Neural cell (in vitro differentiated cells): ENCODE results near the gene ADORA2B. TPM values are rescaled to one million over a fixed set of nuclear protein-coding genes. Genes with fewer than 3 reads are reported as not detected.

ENCODE experiments used
- H2AFZ ChIP-seq: fragments of 200-600, 300-800 bp; sonication (generic), shearing (Covaris generic); 2 replicates; pipeline ENCODE4 v1.6.0; 2014; ENCODE audit warnings: low read depth, mild to moderate bottlenecking, antibody characterized with exemption, low read length, moderate library complexity
- H3F3A ChIP-seq: fragments of 200-600 bp; shearing (Covaris generic); 2 replicates; pipeline ENCODE4 v1.6.1; 2016; ENCODE audit warnings: mild to moderate bottlenecking, moderate library complexity, mixed read lengths, antibody characterized with exemption, low read length; ENCODE audit not compliant: insufficient read depth, poor library complexity, severe bottlenecking
- H3K27ac ChIP-seq: fragments of 200-600, 300-800 bp; sonication (generic), shearing (Covaris generic); 2 replicates; pipeline ENCODE4 v1.5.1; 2014; ENCODE audit warnings: mild to moderate bottlenecking, low read length, moderate library complexity
- H3K27me3 ChIP-seq: fragments of 300-800, 200-600 bp; sonication (generic), shearing (Covaris generic); 2 replicates; pipeline ENCODE4 v1.6.0; 2014; ENCODE audit warnings: mild to moderate bottlenecking, low read depth, low read length, moderate library complexity; ENCODE audit not compliant: insufficient read depth
- H3K36me3 ChIP-seq: fragments of 300-800, 200-600 bp; sonication (generic), shearing (Covaris generic); 2 replicates; pipeline ENCODE4 v1.5.1; 2014; ENCODE audit warnings: mild to moderate bottlenecking, antibody characterized with exemption, low read length, moderate library complexity; ENCODE audit not compliant: insufficient read depth
- H3K4me2 ChIP-seq: fragments of 300-800, 200-600 bp; sonication (generic), shearing (Covaris generic); 2 replicates; pipeline ENCODE4 v1.6.0; 2014; ENCODE audit warnings: mild to moderate bottlenecking, low read length
- H3K4me3 ChIP-seq: fragments of 300-800, 200-600 bp; sonication (generic), shearing (Covaris generic); 2 replicates; pipeline ENCODE4 v1.5.1; 2014; ENCODE audit warnings: mild to moderate bottlenecking, low read length, moderate library complexity
- H3K79me2 ChIP-seq: fragments of 200-600 bp; shearing (Covaris generic); replicated peaks from 2 replicates; pipeline ENCODE4 v1.6.0; 2014; ENCODE audit warnings: mild to moderate bottlenecking, low read length, moderate library complexity; ENCODE audit not compliant: insufficient read depth
- H3K9ac ChIP-seq: fragments of 300-800, 200-600 bp; sonication (generic), shearing (Covaris generic); 2 replicates; pipeline ENCODE4 v1.6.1; 2016; ENCODE audit warnings: mild to moderate bottlenecking, low read length, mixed read lengths
- H3K9me2 ChIP-seq: fragments of 200-600 bp; shearing (Covaris generic); 2 replicates; pipeline ENCODE4 v1.6.1; 2016; ENCODE audit warnings: mild to moderate bottlenecking, low read length, mixed read lengths; ENCODE audit not compliant: insufficient read depth
- H3K9me3 ChIP-seq: fragments of 200-600, 300-800 bp; sonication (generic), shearing (Covaris generic); 2 replicates; pipeline ENCODE4 v1.6.1; 2016; ENCODE audit warnings: mild to moderate bottlenecking, mixed run types, low read length, moderate library complexity, mixed read lengths
- H4K20me1 ChIP-seq: fragments of 200-600 bp; shearing (Covaris generic); 2 replicates; pipeline ENCODE4 v1.6.1; 2016; ENCODE audit warnings: mild to moderate bottlenecking, mixed run types; ENCODE audit not compliant: insufficient read depth
- CTCF ChIP-seq: fragments of 450-650 bp; IDR thresholded peaks from 2 replicates; pipeline ENCODE4 v1.5.1; 2014; ENCODE audit warnings: antibody characterized with exemption, mild to moderate bottlenecking, moderate library complexity; ENCODE audit not compliant: poor library complexity, severe bottlenecking
- EP300 ChIP-seq: fragments of 450-650 bp; conservative IDR thresholded peaks from 2 replicates; pipeline ENCODE4 v1.6.1; 2014; ENCODE audit warnings: antibody characterized with exemption, mild to moderate bottlenecking, moderate library complexity; ENCODE audit not compliant: poor library complexity, severe bottlenecking
- EZH2 ChIP-seq: fragments of 200-600, 300-800 bp; shearing (Covaris generic), sonication (generic); IDR thresholded peaks from 2 replicates; pipeline ENCODE4 v1.6.1; 2014; ENCODE audit warnings: antibody characterized with exemption, low read length, borderline replicate concordance, mild to moderate bottlenecking; ENCODE audit not compliant: insufficient read depth, poor library complexity, severe bottlenecking
- MXI1 ChIP-seq: fragments of 450-650 bp; conservative IDR thresholded peaks from 2 replicates; pipeline ENCODE4 v1.6.1; 2014; ENCODE audit warnings: antibody characterized with exemption, mild to moderate bottlenecking; ENCODE audit not compliant: poor library complexity, severe bottlenecking
- POLR2AphosphoS5 ChIP-seq: IDR thresholded peaks from 2 replicates; pipeline ENCODE4 v1.6.1; 2012
- RAD21 ChIP-seq: fragments of 450-650 bp; conservative IDR thresholded peaks from 2 replicates; pipeline ENCODE4 v1.6.1; 2014; ENCODE audit warnings: antibody characterized with exemption, mild to moderate bottlenecking, moderate library complexity
- REST ChIP-seq: IDR thresholded peaks from 2 replicates; pipeline ENCODE4 v1.6.1; 2012; ENCODE audit warnings: borderline replicate concordance
- SMC3 ChIP-seq: fragments of 450-650 bp; conservative IDR thresholded peaks from 2 replicates; pipeline ENCODE4 v1.6.1; 2014; ENCODE audit warnings: antibody characterized with exemption, mild to moderate bottlenecking, moderate library complexity; ENCODE audit not compliant: poor library complexity
- TAF1 ChIP-seq: IDR thresholded peaks from 2 replicates; pipeline ENCODE4 v1.6.1; 2012; ENCODE audit warnings: low read depth
- polyA minus RNA-seq: library from RNA; depleted of rRNA, polyadenylated mRNA; stranded (reverse); fragments of >200 nt; gene quantifications from 2 replicates; pipeline ENCODE4 v1.2.3, GENCODE V29; 2014
- polyA plus RNA-seq: library from polyadenylated mRNA; depleted of rRNA; stranded (reverse); fragments of >200 nt; gene quantifications from 2 replicates; pipeline ENCODE4 v1.2.3, GENCODE V29; 2014

ADORA2B gene
- polyA plus RNA-seq: 0.78 TPM in 1 of 2 replicates, not detected in the other
- 0.49 TPM in 1 of 2 replicates, not detected in the other for polyA minus RNA-seq

GRCh38 chr17:15944759-15945526 lies at the start of gene ADORA2B:
TSS of gene ADORA2B (plus strand) at chr17:15945130. CDS start at chr17:15945249, 119 bp downstream.
- Histone ChIP-seq H3K27me3 (peaks cover 48% of the 10 kb centered on the region), H3K9me3 (no peaks in the 10 kb centered on the region), H3K36me3 (no peaks in the 10 kb centered on the region), H3K4me2 (peak within 1 kb of the TSS; percentile 19), H3K4me3 (peak within 1 kb of the TSS; percentile 76), H3F3A (no peaks in the 10 kb centered on the region), H2AFZ (no peak within 1 kb of the TSS), H3K9me2 (no peaks in the 10 kb centered on the region), H3K27ac (no peak within 1 kb of the TSS), H3K79me2 (no peaks in the 10 kb centered on the region), H3K9ac (peak within 1 kb of the TSS; percentile 31), H4K20me1 (no peaks in the 10 kb centered on the region)
- peak; percentile 75 for TF ChIP-seq CTCF
- peak; percentile 49 for TF ChIP-seq SMC3
- peak; percentile 53 for TF ChIP-seq RAD21
- TF ChIP-seq EP300: no peak
- TF ChIP-seq REST: no peak
- TF ChIP-seq EZH2: no peak
- TF ChIP-seq TAF1: no peak

- Histone ChIP-seq H3K4me3 (no peak overlapping the region), H2AFZ (no peak overlapping the region), H4K20me1 (no peaks in the 10 kb centered on the region), H3K4me2 (no peak overlapping the region), H3K9ac (no peak overlapping the region), H3K27me3 (no peaks in the 10 kb centered on the region), H3F3A (no peaks in the 10 kb centered on the region), H3K27ac (no peak overlapping the region), H3K9me3 (peaks cover 9% of the 10 kb centered on the region), H3K9me2 (no peaks in the 10 kb centered on the region), H3K79me2 (no peaks in the 10 kb centered on the region), H3K36me3 (no peaks in the 10 kb centered on the region)
- TF ChIP-seq EZH2 (no peak), CTCF (no peak), MXI1 (no peak), EP300 (no peak), POLR2AphosphoS5 (no peak), RAD21 (no peak), REST (no peak), SMC3 (no peak), TAF1 (no peak)
These were observed 48.7 kb upstream of the ADORA2B start for GRCh38 chr17:15896277-15896676.
